NCI-H1930 (cell line): Measurements from ENCODE around the gene RAB39A.

Source experiments
- DNase-seq, 2 experiments: peaks; one replicate each; lab custom pipeline; 2025; lab: John Stamatoyannopoulos, UW

The RAB39A gene

DNA sequence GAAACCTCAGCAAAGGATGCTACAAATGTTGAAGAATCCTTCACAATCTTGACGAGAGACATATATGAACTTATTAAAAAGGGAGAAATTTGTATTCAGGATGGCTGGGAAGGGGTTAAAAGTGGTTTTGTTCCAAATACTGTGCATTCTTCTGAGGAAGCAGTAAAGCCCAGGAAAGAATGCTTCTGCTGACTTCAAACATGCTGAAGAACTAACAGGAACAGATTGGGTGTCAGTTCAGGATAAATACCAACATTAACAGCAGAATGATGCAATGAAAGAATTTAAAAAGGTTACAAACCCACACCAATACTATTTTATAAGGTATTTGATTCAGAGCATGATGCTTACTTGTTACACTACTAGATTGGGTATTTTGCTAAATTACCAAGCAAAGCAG is 33.9 kb downstream of the RAB39A start:
- DNase-seq = no peak

DNA sequence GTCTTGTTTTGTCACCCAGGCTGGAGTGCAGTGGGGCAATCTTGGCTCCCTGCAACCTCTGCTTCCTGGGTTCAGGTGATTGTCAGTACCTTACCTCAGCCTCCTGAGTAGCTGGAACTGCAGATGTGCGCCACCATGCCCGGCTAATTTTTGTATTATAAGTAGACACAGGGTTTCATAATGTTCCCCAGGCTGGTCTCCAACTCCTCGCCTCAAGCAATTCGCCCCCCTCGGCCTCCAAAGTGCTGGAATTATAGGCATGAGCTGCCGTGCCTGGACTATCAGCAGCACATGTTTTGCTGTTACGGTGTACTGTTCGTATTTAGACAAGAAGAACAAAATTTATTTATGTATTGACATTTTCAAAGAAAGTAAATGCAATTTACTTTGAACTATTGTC is 34.8 kb downstream of the RAB39A start:
- DNase-seq = no peak

DNA sequence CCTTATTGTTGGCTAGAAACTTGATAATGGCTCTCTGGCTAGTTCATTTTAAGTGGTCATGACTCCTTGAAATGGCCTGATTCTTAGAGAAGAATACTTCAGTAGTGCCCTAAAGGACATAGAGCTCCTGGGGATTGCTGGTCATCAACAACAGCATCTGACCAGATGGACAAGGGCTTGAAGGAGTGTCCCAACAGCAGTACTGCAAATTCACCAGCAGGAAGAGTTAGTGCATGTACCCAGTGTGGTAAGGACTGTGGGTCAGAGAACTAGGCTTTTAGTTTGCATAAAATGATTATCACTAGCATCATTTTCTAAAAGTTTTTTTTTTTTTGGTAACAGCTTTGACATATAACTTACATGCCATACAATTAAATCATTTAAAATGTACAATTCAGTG is 41.0 kb downstream of the RAB39A start:
- DNase-seq = no peak

DNA sequence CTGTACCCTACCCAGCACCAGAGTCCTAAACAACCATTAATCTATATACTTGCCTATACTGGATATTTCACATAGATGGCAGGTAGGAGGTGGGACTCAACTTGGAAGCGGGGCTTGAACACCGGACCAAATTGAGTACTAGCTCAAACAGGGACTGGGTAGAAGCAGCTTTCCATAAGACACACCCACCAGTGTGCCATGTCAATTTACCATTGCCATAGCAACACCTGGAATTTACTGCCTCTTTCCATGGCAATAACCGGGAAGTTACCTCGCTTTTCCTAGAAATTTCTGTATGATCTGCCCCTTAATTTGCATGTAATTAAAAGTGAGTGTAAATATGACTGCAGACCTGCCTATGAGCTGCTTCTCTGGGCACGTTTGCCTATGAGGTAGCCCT is 41.8 kb downstream of the RAB39A start:
- DNase-seq = no peak

- no peak for DNase-seq
Observed at GRCh38 chr11:107973641-107974040, 45.4 kb downstream of the RAB39A start.

GRCh38 chr11:107988397-107989158 is 60.3 kb downstream of the RAB39A start:
- DNase-seq = peak; percentile 8 to 18

GRCh38 chr11:107991868-107992414 is 63.7 kb downstream of the RAB39A start:
- DNase-seq = no peak

DNA sequence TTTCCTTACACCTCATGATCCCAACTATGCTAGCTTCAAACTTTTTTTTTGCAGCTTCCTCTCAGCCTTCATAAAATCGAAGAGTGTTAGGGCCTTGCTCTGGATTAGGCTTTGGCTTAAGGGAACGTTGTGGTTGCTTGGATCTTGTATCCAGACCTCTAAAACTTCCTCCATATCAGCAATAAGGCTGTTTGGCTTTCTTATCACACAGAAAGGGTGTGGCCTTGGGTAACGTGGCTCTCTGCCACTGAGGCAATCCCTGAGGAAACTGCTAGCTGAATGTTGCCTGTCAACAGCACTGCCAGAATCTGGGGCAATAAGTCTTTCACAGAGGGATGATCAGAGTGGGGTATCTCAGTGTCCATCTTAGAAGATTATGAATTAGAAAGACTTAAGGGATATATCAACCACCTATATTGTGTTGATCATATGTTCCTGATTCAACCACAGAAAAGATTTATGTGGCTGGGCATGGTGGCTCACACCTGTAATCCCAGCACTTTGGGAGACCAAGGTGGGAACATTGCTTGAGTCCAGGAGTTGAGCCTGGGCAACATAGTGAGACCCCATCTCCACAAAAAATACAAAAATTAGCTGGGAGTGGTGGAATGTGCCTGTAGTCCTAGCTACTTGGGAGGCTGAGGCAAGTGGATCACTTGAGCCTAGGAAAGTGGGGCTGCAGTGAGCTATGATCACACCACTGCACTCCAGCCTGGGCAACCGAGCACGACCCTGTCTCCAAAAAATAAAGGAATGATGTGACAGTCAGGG is 67.9 kb downstream of the RAB39A start:
- DNase-seq = no peak

DNA sequence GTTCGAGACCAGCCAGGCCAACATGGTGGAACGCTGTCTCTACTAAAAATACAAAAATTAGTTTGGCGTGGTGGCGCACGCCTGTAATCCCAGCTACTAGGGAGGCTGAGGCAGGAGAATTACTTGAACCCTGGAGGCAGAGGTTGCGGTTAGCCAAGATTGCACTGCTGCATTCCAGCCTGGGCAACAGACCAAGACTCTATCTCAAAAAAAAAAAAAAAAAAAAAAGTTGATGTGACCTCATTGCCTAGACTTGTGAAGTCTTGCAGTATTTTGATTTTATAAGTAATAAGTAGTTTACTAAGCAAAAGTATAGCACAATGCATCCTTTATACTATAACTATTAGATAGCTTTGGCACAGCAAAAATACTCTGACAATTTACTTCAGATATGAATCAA is 70.5 kb downstream of the RAB39A start:
- no peak for DNase-seq

DNA sequence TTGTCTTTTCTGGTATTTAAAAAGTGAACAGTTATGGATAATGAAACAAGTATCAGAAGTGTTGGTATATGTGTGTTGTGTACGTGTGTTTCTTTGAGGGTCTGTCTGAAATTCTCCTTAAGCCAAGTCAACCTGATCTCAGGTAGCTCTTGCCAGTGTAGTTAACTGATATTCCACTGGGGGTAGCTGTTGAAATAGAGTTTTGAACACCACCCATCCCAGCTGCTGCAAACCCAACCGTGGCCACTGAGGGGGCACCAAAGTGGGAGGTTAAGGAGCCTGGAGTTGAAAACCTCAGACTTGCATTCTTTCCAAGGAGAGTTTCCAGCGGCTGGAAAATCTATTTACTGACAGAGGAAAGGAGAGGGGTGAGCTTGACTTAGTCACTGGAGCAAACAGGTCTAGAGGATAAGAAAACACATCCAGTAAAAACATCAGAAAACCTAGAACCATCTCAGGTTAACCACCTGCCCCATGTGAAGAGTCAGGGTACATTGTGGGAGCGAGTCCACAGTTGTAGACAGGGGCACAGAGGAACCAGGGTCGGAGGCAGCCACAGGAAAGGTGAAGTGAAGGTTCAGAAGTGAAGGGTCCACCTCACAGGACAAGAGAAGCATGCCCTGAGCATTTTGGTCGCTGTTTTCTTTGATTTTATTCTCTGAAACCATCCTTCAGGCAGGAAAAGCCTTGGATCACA is 71.7 kb downstream of the RAB39A start:
- DNase-seq = peak; percentile 8 to 20

GRCh38 chr11:108002476-108002875 is 74.2 kb downstream of the RAB39A start:
- DNase-seq = no peak

DNA sequence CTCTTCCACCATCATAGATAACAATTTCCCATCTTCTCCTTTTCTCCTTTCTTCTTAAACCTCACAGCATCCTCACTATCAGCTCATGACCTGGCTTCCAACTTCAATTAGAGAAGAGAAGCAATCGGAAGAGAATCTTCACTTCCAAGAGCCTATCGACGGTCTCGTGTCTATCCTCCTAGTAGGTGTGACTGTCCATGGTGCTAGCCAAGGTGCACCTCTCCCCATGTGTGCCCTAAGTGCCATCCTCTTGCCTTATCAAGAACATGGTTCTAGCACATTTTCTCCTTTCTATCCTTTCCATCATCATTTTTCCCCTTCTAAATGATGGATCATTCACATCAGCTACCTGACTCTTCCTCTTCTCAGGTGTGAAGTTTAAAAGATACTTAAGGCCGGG is 75.4 kb downstream of the RAB39A start:
- DNase-seq = no peak

DNA sequence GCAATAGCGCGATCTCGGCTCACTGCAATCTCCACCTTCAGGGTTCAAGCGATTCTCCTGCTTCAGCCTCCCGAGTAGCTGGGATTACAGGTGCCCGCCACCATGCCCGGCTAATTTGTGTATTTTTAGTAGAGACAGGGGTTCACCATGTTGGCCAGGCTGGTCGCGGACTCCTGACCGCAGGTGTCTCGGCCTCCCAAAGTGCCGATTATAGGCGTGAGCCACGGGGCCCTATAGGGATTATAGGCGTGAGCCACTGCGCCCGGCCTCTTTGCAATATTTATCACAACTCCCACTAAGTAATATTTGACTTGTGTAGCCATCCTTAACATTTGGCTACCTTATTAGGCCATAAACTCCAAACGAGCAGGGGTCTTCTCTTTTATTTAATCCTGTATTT is 79.6 kb downstream of the RAB39A start:
- no peak for DNase-seq

DNA sequence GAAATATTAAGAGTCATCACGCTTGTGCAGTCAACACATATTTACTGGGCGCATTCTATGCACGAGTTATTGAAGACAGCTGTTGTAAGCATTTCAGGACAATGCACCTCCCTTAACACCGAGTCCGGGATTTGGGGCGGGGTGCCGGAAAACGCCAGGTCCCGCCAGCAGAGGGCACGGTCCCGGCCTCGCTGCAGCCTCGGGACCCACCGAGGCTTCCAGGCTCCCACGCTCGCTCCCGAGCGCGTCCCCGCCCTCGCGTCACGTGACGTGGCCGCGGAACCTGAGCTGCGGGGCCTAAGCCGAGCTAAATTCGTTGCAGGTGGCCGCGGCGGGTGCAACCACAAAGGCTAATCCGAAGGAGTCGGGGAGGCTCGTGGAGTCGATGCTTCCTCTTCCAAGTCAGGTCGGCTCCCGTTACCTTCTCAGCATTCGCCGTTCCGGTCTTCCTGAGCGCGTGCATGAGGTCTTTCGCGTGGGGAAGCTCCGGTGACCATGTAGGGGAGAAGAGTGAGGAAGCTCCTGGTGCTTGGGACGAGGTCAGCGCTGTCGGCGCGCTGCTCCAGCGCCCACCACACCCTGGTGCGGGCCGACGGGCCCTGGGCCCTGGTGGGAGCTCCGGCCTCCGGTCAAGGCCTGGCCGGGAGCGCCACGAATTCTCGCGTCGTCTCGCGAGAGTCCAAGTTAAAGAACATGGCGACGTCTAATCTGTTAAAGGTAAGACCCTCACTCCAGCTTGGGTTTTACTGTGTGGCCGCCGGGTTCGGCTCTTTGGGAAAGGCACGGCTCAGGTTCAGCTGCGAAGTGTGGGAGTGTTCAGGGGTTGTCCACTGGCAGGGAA is 80.6 kb downstream of the RAB39A start, which contains the start of gene CUL5:
Gene CUL5, plus strand, starts transcription at position 243 of the 841 bp plus-strand sequence. Its CDS starts 451 bp downstream, at position 694.
- DNase-seq = peak; percentile 85 to 87

DNA sequence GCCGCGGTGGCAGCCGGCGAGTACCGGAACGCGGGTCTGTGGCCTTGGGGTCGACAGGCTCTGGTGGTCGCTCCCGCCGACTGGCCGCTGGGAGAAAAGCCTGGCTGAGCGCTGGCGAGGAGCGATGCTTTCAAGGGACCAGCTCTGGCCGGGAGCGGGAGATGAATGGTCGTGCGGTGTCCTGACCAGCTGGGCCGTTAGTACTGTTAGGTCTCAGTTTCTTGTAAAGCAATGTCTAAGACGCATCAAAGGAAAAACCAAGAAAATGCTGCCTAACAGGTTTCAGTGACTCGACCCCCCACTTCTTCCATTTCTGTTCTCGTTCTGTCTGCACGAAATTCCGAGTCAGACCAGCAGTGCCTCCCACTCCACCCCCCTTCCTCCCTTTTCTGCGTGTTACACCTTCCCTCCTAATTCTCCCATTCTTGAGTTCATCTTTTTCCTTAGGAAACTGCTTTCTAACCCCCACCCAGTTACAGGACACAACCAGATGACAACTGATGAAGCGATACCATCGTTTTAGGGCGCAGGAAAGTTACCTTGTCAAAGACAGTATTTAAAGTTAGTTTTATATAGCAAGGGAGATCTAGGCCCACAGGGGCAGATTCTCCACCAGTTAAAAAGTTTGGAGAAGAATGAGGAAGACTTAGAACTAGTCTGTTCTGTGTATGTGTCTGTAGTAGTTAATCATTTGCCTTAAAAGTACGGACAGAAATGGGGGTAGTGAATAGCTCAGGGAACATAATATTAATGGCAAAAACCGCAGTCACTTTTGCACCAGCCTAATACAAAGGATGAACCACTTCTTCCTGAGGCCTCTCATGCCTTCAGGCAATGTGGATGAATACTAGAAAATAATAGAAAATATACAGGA is 81.5 kb downstream of the RAB39A start:
- DNase-seq = no peak

DNA sequence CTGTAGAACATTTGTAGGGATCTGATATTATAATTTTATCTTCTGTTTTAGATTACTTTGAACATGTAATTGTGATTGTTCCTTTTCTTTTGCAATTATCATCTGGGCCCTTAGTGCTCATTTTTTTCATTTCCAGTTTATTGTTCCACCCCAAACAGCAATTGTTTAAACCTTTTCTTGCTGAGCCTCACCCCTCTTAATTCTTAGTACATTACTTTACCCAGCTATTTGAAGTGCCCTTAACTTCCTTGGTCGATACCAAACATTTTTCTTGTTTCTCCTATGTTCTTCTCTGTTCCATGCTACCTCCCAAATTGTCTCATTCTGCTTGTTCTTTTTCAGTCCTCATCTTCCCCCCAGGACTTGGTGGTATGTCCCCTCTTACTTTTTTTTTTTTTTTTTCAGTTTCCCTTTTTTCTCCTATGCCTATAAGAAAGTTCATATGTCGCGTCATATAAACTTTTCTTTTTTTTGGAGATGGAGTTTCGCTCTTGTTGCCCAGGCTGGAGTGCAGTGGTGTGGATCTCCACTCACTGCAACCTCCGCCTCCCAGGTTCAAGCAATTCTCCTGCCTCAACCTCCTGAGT is 84.0 kb downstream of the RAB39A start:
- DNase-seq = no peak
